Measurements from ENCODE around the gene ARID2. TPM values are rescaled to one million over a fixed set of nuclear protein-coding genes. Genes with fewer than 3 reads are reported as not detected.
A peak's percentile ranks its signal among the peaks of the same experiment; 100 is the strongest.

The ARID2 gene
- total and polyA plus RNA-seq, 9 of the 15 experiments (the other 6 are each of a cell fraction or from before 2014, with no cell fraction given) = 13.4 to 41.6 (median 29.4) TPM

DNA sequence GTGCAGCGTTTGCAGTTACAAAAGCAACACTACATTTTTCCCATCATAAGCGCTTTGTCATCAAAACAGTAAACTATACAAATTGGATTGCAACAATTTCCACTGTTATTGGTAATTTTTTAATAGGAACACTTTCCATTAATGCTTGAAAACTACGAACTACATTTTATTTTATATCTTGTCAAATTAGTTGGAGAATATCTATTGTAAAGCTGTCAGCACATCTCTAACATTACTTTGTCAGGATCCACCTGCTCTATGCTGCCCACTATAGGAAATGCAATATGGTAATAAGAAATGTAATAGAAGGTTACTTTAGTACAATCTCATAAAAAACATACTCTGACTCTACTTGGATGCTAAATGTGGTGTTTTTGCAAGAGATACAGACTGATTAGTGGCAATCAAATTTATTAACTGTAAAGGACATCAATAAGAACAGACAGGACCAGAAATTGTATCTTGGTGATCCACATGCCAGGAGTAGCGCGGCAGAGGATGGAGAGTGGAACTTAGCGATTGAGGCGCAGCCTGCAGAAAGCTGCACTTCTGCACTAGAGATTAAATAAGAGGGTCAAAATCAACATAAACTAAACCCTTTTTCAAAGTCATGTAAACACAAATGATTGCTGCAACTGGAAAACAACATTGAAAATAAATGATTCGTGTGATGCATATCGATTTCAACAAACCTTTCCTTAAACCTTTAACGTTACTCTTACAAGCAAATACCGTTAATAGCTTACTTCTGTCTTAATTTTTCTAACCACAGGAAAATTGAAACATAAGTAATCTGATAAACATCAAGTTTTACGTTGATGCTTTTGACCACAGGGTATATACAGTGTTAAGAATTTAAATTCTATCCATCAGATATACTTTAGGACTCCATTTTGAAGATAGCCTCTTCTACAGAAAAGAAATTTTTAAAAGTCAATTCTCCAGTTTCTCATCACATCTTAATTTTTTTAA, 3.6 kb upstream of the ARID2 start (continued):
- TF ChIP-seq, protein P1, sequence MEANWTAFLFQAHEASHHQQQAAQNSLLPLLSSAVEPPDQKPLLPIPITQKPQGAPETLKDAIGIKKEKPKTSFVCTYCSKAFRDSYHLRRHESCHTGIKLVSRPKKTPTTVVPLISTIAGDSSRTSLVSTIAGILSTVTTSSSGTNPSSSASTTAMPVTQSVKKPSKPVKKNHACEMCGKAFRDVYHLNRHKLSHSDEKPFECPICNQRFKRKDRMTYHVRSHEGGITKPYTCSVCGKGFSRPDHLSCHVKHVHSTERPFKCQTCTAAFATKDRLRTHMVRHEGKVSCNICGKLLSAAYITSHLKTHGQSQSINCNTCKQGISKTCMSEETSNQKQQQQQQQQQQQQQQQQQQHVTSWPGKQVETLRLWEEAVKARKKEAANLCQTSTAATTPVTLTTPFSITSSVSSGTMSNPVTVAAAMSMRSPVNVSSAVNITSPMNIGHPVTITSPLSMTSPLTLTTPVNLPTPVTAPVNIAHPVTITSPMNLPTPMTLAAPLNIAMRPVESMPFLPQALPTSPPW (CRISPR knock-in tag; IDR thresholded peaks at IDR 0.05) = no peak
- TF ChIP-seq TAF9B (IDR thresholded peaks at IDR 0.05; ENCODE audit: partially characterized antibody) = peak; percentile 21
- no peak for TF ChIP-seq KDM2B (CRISPR knock-in tag; IDR thresholded peaks at IDR 0.05)
- TF ChIP-seq, protein P2, sequence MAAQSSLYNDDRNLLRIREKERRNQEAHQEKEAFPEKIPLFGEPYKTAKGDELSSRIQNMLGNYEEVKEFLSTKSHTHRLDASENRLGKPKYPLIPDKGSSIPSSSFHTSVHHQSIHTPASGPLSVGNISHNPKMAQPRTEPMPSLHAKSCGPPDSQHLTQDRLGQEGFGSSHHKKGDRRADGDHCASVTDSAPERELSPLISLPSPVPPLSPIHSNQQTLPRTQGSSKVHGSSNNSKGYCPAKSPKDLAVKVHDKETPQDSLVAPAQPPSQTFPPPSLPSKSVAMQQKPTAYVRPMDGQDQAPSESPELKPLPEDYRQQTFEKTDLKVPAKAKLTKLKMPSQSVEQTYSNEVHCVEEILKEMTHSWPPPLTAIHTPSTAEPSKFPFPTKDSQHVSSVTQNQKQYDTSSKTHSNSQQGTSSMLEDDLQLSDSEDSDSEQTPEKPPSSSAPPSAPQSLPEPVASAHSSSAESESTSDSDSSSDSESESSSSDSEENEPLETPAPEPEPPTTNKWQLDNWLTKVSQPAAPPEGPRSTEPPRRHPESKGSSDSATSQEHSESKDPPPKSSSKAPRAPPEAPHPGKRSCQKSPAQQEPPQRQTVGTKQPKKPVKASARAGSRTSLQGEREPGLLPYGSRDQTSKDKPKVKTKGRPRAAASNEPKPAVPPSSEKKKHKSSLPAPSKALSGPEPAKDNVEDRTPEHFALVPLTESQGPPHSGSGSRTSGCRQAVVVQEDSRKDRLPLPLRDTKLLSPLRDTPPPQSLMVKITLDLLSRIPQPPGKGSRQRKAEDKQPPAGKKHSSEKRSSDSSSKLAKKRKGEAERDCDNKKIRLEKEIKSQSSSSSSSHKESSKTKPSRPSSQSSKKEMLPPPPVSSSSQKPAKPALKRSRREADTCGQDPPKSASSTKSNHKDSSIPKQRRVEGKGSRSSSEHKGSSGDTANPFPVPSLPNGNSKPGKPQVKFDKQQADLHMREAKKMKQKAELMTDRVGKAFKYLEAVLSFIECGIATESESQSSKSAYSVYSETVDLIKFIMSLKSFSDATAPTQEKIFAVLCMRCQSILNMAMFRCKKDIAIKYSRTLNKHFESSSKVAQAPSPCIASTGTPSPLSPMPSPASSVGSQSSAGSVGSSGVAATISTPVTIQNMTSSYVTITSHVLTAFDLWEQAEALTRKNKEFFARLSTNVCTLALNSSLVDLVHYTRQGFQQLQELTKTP (IDR thresholded peaks at IDR 0.05; ENCODE audit: low read depth in 1 of 2, partially characterized antibody in 2 of 2) = peak in 1 of 2 experiments; percentile 50
- peak; percentile 65 for TF ChIP-seq SP1 (CRISPR knock-in tag; IDR thresholded peaks at IDR 0.05)
- no peak for TF ChIP-seq ZKSCAN8 (CRISPR knock-in tag; IDR thresholded peaks at IDR 0.05)
- no peak for TF ChIP-seq ZNF311 (CRISPR knock-in tag; IDR thresholded peaks at IDR 0.05)
- TF ChIP-seq PHB2 (IDR thresholded peaks at IDR 0.05; ENCODE audit: low read depth) = no peak
- TF ChIP-seq ZNF584 (CRISPR knock-in tag; IDR thresholded peaks at IDR 0.05; ENCODE audit: low read depth) = no peak
- TF ChIP-seq, protein P3, sequence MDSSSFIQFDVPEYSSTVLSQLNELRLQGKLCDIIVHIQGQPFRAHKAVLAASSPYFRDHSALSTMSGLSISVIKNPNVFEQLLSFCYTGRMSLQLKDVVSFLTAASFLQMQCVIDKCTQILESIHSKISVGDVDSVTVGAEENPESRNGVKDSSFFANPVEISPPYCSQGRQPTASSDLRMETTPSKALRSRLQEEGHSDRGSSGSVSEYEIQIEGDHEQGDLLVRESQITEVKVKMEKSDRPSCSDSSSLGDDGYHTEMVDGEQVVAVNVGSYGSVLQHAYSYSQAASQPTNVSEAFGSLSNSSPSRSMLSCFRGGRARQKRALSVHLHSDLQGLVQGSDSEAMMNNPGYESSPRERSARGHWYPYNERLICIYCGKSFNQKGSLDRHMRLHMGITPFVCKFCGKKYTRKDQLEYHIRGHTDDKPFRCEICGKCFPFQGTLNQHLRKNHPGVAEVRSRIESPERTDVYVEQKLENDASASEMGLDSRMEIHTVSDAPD (CRISPR knock-in tag; IDR thresholded peaks at IDR 0.05) = no peak
- TF ChIP-seq MAFG (tag; conservative IDR thresholded peaks at IDR 0.05) = 0 out of 2 replicates have a peak, but pooled peaks have one; percentile 31
- TF ChIP-seq, protein P4, sequence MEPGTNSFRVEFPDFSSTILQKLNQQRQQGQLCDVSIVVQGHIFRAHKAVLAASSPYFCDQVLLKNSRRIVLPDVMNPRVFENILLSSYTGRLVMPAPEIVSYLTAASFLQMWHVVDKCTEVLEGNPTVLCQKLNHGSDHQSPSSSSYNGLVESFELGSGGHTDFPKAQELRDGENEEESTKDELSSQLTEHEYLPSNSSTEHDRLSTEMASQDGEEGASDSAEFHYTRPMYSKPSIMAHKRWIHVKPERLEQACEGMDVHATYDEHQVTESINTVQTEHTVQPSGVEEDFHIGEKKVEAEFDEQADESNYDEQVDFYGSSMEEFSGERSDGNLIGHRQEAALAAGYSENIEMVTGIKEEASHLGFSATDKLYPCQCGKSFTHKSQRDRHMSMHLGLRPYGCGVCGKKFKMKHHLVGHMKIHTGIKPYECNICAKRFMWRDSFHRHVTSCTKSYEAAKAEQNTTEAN (CRISPR knock-in tag; IDR thresholded peaks at IDR 0.05) = no peak
- TF ChIP-seq FOXA1 (IDR thresholded peaks at IDR 0.05; ENCODE audit: borderline replicate concordance) = no peak
- TF ChIP-seq EHMT2 (IDR thresholded peaks at IDR 0.05) = no peak
